Astrocyte of the cerebellum (primary cell): Measurements from ENCODE around the gene MSANTD3.

Experiments used
- DNase-seq: peaks from one replicate; pipeline ENCODE4 v3.0.0-alpha.2; 2011; ENCODE audit warnings: low read depth
- H3K4me3 ChIP-seq: 2 replicates; pipeline ENCODE4 v1.5.1; 2011; ENCODE audit warnings: mild to moderate bottlenecking, low read depth, low read length, moderate library complexity
- in situ Hi-C: cut with HindIII; loops from 2 replicates; pipeline ENCODE4 v1.10.0; 2017; ENCODE audit warnings: low sequenced_read_pairs
- TF ChIP-seq, protein P1 (sequence below): IDR thresholded peaks from 2 replicates; pipeline ENCODE4 v1.5.1; 2012; ENCODE audit warnings: low read length, low read depth, moderate library complexity, mild to moderate bottlenecking; ENCODE audit errors: missing control alignments

MSANTD3 gene

DNA sequence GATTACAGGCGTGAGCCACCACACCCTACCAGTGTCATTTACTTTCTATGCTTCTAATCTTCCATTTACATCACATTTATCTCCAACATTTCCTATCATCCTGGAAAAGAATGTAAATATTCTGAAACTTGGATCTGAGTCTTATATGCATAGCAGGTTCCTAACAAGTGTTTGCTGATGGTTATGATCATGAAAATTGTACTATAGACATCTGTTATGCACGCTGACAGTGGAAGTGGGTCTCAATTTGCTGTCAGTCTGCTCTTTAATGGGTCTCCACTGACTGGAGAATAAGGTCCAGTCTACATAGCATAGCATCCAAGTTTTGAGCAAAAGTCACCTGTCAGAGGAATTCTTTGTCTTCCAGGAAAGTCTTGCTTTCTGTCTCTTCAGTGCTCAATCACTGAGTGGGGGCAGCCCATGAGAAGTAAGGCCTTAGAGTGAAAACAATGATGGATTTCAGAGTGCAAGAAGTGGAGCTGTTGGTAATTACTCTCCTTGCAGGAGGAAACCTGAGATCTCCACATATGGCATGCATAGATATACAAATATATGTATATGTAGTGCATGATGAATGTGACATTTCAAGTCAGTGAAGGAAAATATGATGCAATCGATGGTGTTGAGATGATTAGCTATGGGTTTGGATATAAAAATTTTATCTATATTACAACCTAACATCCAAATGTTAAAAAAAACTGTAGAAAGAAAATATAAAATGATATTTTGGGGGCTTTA, 29.2 kb upstream of the MSANTD3 start:
- no peak for DNase-seq
- in situ Hi-C loops, result no loop called here
- H3K4me3 ChIP-seq, result no peak overlapping the region
- TF ChIP-seq, protein P1, sequence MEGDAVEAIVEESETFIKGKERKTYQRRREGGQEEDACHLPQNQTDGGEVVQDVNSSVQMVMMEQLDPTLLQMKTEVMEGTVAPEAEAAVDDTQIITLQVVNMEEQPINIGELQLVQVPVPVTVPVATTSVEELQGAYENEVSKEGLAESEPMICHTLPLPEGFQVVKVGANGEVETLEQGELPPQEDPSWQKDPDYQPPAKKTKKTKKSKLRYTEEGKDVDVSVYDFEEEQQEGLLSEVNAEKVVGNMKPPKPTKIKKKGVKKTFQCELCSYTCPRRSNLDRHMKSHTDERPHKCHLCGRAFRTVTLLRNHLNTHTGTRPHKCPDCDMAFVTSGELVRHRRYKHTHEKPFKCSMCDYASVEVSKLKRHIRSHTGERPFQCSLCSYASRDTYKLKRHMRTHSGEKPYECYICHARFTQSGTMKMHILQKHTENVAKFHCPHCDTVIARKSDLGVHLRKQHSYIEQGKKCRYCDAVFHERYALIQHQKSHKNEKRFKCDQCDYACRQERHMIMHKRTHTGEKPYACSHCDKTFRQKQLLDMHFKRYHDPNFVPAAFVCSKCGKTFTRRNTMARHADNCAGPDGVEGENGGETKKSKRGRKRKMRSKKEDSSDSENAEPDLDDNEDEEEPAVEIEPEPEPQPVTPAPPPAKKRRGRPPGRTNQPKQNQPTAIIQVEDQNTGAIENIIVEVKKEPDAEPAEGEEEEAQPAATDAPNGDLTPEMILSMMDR, result no peak

DNA sequence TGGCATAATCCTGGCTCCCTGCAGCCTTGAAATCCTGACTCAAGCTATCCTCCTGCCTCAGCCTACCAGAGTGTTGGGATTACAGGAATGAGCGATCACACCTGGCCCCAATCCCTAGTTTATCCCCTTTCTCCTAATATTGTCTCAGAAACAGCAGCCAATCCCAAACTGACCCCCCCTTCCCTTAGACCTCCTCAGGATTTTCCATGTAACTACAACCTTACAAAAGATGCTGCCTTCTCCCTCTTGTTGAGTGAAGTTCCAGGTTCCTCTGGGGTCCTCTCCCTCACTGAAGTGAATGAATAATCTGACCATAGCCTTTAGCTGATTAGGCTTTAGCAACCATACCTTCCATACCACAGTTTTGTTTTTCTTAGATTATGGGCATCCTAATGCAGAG, 25.9 kb upstream of the MSANTD3 start:
- in situ Hi-C loops, result no loop called here
- H3K4me3 ChIP-seq, result no peak overlapping the region
- TF ChIP-seq, protein P1, result no peak
- no peak for DNase-seq

DNA sequence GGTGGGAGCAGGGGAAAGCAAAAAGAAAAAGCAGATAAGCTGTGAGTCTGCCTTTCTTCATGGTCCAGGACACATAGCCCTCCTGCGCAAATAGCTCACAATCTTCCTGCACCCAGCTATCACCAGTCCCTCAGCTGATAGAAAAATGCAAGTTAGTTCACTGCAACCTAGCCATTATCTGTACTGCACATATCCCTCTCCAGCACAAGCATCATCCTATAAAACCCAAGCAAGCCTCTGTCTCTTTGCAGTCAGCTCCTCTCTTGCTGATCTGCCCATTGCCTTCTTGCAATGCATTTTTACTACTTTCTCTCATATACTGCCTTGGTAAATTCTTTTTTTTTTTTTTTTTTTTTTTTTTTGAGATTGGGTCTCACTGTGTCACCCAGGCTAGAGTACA, 20.0 kb upstream of the MSANTD3 start:
- no peak for DNase-seq

DNA sequence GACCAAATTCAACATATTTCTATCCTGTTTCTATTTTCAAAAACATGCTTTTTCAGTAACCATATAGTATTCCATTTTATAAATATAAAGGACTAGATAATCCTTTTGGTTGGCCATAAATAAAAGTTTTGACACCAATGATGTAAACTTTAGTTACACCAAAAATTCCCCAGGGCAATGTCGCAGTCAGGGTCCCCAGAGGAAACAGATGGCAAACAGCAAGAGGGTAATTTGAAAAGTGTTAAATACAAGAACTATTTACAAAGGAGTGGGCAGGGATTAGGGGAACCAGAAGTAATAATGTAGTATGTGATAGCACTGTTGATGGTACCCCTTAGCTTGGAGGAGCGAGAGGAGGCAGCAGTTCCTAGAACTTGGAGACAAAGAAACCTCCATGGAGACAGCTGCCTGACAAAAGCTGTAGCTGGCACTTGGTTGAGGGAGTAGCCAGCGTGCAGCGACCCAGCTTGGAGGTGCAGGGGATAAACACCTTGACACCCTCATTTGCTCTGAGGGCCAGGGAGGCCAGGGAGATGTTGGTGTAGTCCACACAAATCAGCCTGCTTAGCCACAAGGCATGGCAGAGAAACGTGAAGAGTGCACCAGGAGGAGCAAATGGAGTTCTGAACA, 18.3 kb upstream of the MSANTD3 start:
- no peak overlapping the region for H3K4me3 ChIP-seq
- no peak for DNase-seq
- TF ChIP-seq, protein P1, result no peak
- in situ Hi-C loops, result no loop called here

More for the DNA sequence above, 20.0 kb upstream of the MSANTD3 start:
- TF ChIP-seq, protein P1, result no peak
- no peak overlapping the region for H3K4me3 ChIP-seq
- in situ Hi-C loops, result no loop called here

DNA sequence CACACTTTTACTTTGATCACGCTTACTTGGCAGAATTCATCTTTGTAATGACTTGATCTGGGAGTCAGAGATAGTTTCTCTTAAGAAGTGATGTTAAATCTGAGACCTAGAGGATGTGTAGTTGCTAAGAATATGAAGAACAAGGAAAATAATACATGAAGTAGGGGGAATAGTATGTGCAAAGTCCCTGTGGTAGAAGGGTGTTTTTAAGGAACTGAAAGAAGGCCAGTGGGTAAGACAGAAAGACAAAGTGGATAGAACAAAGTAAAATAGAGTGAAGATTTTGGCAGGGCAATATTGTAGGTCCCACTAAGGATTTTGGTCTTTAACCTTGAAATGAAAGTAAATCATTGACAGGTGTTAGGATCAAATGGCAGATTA, 17.8 kb upstream of the MSANTD3 start:
- TF ChIP-seq, protein P1, result no peak
- DNase-seq, result no peak
- in situ Hi-C loops, result no loop called here
- H3K4me3 ChIP-seq, result no peak overlapping the region

DNA sequence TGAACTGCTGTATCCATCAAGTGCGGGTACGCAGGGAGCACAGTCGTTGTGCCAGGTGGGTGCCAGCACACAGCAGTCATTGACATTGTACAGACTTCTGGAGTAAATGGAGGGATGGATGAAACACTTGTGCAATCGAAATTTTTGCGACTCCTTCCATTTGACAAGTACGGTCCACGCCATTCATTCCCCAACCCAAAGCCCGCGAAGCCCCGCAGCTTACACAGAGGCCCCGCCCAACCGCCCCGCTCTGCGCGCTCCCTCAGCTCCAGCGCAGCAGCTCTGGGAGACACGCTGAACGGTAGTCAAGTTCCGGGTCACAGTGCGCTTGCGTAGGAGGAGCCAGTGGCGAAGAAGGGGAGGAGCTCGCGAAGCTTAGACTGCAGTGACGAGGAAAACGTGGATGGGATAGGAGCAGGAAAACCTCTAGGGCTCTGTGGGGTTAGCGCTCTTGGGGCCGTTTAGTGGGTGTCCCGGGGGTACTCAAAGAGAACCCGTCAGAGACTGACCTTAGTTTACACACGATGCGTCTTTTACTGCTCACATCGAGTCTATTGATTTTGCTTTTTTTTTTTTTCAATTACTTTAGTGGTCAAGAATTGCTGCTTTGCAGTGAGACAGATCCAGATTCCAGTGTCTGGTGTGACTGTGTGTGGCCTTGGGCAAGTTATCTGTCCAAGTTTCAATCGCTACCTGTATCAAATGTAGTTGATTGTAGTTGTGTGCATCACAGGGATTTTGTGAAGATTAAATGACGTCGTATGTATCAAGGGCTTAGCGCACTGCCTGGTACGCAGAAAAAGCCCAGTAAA, 15.3 kb upstream of the MSANTD3 start:
- DNase-seq, result peak; percentile 57
- TF ChIP-seq, protein P1, result no peak
- peak overlapping the region; percentile 45 for H3K4me3 ChIP-seq
- in situ Hi-C loops, result no loop called here
